ENCODE results near the gene RRAGD.

DNA sequence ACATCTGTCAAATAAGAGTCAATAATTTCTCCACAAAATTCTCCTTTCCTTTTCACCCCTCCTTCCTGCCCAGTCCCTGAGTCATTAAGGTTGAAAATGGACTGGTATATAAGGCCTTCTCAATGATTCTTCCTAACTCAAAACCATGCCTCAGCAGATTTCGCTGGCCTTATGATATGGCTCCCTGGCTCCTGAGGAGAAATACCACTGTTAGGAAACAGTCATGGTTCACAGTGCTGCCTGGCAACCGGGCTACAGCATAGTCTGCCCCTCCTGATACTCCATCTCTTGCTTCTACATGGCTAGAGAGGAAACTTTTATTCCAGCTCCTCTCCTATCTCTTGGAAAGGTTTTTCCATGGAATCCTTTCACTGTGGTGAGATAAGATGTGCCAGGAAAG lies 64.2 kb downstream of the RRAGD start:
- TF ChIP-seq CTCF (conservative IDR thresholded peaks at IDR 0.05): no peak
- no peak for TF ChIP-seq EZH2 (IDR thresholded peaks at IDR 0.05; ENCODE audit: low read depth)

Measured in PC-9 (cell line).